Body of pancreas (tissue), 4 donors: ENCODE measurements around the gene CTAG1B. TPM values are rescaled to one million over a fixed set of nuclear protein-coding genes. Genes with fewer than 3 reads are reported as not detected.
A peak's percentile ranks its signal among the peaks of the same experiment; 100 is the strongest.

Experiments
- ATAC-seq: fragments of 150-250 bp; one replicate; pipeline ENCODE4 v1.9.1; 2016
- DNase-seq, 4 donors: peaks; one replicate each; pipeline ENCODE4 v3.0.0-alpha.2; 2019
- H3K27ac ChIP-seq, 4 donors: fragments of 200-600 bp; sonication (generic); 1 replicate in 3 of 4; 2 replicates in 1 of 4; pipeline versions ENCODE4 v1.5.1 to v1.6.1; 2016 to 2019; ENCODE audit warnings: mild to moderate bottlenecking in 1 of 4, mixed read lengths in 1 of 4, moderate library complexity in 1 of 4
- H3K27me3 ChIP-seq, 2 donors: fragments of 200-600 bp; sonication (generic); one replicate each; pipeline ENCODE4 v1.6.0; 2016; ENCODE audit warnings: mild to moderate bottlenecking in 1 of 2
- H3K36me3 ChIP-seq, 2 donors: fragments of 200-600 bp; sonication (generic); replicated peaks in 1 of 2; 2 replicates each; pipeline ENCODE4 v1.5.1; 2016; ENCODE audit warnings: low read depth in 2 of 2; ENCODE audit not compliant: insufficient read depth in 1 of 2
- H3K4me1 ChIP-seq: fragments of 200-600 bp; sonication (generic); one replicate; pipeline ENCODE4 v1.6.0; 2016
- H3K4me3 ChIP-seq, 2 donors: fragments of 200-600 bp; sonication (generic); 1 replicate in 1 of 2; 2 replicates in 1 of 2; pipeline ENCODE4 v1.5.1; 2016 to 2019
- H3K9me3 ChIP-seq, 3 donors: fragments of 200-600 bp; sonication (generic); 1 replicate in 2 of 3; 2 replicates in 1 of 3; pipeline ENCODE4 v1.5.1; 2016
- CTCF ChIP-seq, 7 experiments: fragments of 450-650 bp in 4 of 7; fragments of 200-600 bp in 3 of 7; sonication (generic) in 3 of 7; IDR thresholded peaks; one replicate each; pipeline ENCODE4 v1.5.1; 2016 to 2019; ENCODE audit warnings: antibody characterized with exemption in 7 of 7
- POLR2A ChIP-seq, 3 donors: fragments of 450-650 bp; IDR thresholded peaks; one replicate each; pipeline ENCODE4 v1.6.1; 2016; ENCODE audit warnings: antibody characterized with exemption in 3 of 3, mild to moderate bottlenecking in 2 of 3
- WGBS, 2 donors: methylation state at CpG; one replicate each; pipeline ENCODE4 v1.1.5; 2017; 5-methylcytosine and 5-hydroxymethylcytosine counted together
- intact Hi-C: fragments of 100-400 bp; cut with DNase I; formaldehyde crosslinking; loops from one replicate; pipeline ENCODE4 v1.15.1; 2023
- total RNA-seq, 2 donors: library from RNA; depleted of rRNA; stranded (reverse); fragments of >200 nt; gene quantifications; one replicate each; pipeline ENCODE4 v1.1.0, GENCODE V29; 2016

CTAG1B gene
- total RNA-seq, 2 donors from 2014 or later = not detected

- WGBS, 2 donors = 52 to 70% methylated on average over 5 to 6 of the region's 13 CpGs
- intact Hi-C loops = no loop called here
- H3K9me3 ChIP-seq = no peaks in the 10 kb centered on the region
- TF ChIP-seq CTCF (IDR thresholded peaks at IDR 0.05) (no peak), POLR2A (IDR thresholded peaks at IDR 0.05) (no peak)
- H3K4me3 ChIP-seq = no peak overlapping the region
- ATAC-seq = peak; percentile 70
- H3K36me3 ChIP-seq = no peaks in the 10 kb centered on the region
- H3K27ac ChIP-seq = no peak overlapping the region
- H3K4me1 ChIP-seq = no peaks in the 10 kb centered on the region
- H3K27me3 ChIP-seq = no peaks in the 10 kb centered on the region
- peak in 2 of 4 donors; percentile 6 to 25 for DNase-seq
Measured at GRCh38 chrX:154603438-154604430, 15.3 kb downstream of the CTAG1B start.

GRCh38 chrX:154602766-154603437 lies 16.2 kb downstream of the CTAG1B start:
- intact Hi-C loops = no loop called here
- ATAC-seq (no peak), DNase-seq (no peak)
- Histone ChIP-seq H3K9me3 (no peaks in the 10 kb centered on the region), H3K4me3 (no peak overlapping the region), H3K4me1 (no peaks in the 10 kb centered on the region), H3K36me3 (no peaks in the 10 kb centered on the region), H3K27ac (no peak overlapping the region), H3K27me3 (no peaks in the 10 kb centered on the region)
- WGBS, 2 donors = 75 to 79% methylated on average over 13 to 14 of the region's 18 CpGs
- TF ChIP-seq CTCF (IDR thresholded peaks at IDR 0.05) (no peak), POLR2A (IDR thresholded peaks at IDR 0.05) (no peak)

DNA sequence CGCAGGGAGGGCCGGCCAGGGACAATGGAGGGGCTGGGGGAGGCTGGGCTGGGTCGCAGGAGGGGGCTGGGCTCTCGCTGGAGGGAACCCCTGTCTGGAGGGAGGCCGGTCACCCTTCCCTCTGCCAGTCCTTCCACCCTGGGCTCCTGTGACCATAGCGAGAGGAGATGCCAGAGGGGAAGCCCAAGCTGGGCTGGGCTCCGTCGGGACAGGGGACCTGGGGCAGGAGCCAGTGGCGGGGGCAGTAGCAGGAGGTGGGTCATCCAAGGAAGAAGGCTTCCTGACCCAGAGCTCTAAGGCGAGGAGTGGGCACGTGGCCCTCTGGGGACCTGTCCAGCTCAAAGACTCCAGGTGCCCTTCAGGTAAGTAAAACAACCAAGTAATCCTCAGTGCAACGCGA lies 16.9 kb downstream of the CTAG1B start:
- WGBS, 2 donors = 74 to 85% methylated on average over 4 to 6 of the region's 13 CpGs
- intact Hi-C loops = no loop called here
- TF ChIP-seq POLR2A (IDR thresholded peaks at IDR 0.05) = no peak
- no peak for TF ChIP-seq CTCF (IDR thresholded peaks at IDR 0.05)
- no peaks in the 10 kb centered on the region for H3K4me1 ChIP-seq
- no peaks in the 10 kb centered on the region for H3K36me3 ChIP-seq
- no peak overlapping the region for H3K4me3 ChIP-seq
- H3K27me3 ChIP-seq = no peaks in the 10 kb centered on the region
- H3K9me3 ChIP-seq = no peaks in the 10 kb centered on the region
- DNase-seq (no peak), ATAC-seq (no peak)
- H3K27ac ChIP-seq = no peak overlapping the region

DNA sequence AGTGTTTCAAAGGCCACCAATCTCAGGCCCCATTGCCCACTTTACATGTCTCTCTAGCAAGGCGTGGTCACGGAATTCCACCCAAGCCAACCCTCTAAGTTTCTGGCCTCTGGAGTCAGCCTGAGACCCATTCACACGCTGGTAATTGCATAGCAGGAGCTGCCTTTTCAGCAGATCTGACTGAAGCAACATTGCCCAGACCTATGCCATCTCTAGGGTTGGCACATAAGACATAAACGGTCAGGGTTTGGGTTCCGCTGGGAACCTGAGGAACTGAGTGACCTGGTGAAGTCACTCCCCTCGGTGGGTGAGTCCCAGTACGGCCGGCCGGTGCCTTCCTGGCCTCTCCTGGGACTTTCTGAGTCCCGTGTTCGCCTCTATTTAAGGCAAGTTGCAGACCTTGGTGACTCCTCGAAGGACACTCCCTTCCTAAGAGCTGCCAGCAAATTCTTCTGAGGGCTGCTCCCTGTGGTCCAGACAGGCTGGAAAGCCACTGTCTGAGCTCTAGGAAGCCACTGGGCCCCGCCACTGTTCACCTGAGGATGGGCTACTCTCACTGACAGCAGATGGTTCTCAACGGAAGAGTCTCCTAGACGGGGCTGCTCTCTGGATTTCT lies 18.2 kb downstream of the CTAG1B start:
- Histone ChIP-seq H3K27me3 (no peaks in the 10 kb centered on the region), H3K9me3 (no peaks in the 10 kb centered on the region), H3K4me1 (no peaks in the 10 kb centered on the region), H3K4me3 (no peak overlapping the region), H3K36me3 (no peaks in the 10 kb centered on the region), H3K27ac (no peak overlapping the region)
- DNase-seq (no peak), ATAC-seq (no peak)
- 60 to 76% methylated on average over 3 to 5 of the region's 15 CpGs for WGBS, 2 donors
- TF ChIP-seq CTCF (IDR thresholded peaks at IDR 0.05) (no peak), POLR2A (IDR thresholded peaks at IDR 0.05) (no peak)
- intact Hi-C loops = no loop called here
